SK-N-SH (cell line): ENCODE measurements around the gene KLHL41. TPM values are rescaled to one million over a fixed set of nuclear protein-coding genes. Genes with fewer than 3 reads are reported as not detected.

Experiments
- CTCF ChIA-PET: fragments of 300-600, 350-600 bp; formaldehyde crosslinking; extraction: SDS; loops from one replicate; lab custom pipeline; 2021; lab: Yijun Ruan, JAX
- POLR2A ChIA-PET: fragments of 350-600 bp; sonication (Branson Sonifier 250); formaldehyde crosslinking; extraction: SDS; loops from one replicate; lab custom pipeline; 2020; ENCODE audit warnings: antibody characterized with exemption, inconsistent platforms; lab: Yijun Ruan, JAX
- DNase-seq: peaks from one replicate; pipeline ENCODE4 v3.0.0; 2012
- H2AFZ ChIP-seq: fragments of 200-600 bp; sonication (generic); 2 replicates; pipeline ENCODE4 v1.8.1; 2016; ENCODE audit warnings: antibody characterized with exemption, mild to moderate bottlenecking, low read depth
- H3F3A ChIP-seq: fragments of 200-600 bp; sonication (generic); replicated peaks from 2 replicates; pipeline ENCODE3; 2016; ENCODE audit warnings: antibody characterized with exemption, mild to moderate bottlenecking; ENCODE audit not compliant: insufficient read depth
- H3K27ac ChIP-seq, 2 experiments: fragments of 200-500 bp in 1 of 2; fragments of 200-600 bp in 1 of 2; sonication (Bioruptor generic) in 1 of 2; sonication (generic), shearing (Covaris generic) in 1 of 2; 2 replicates each; pipeline versions ENCODE4 v1.5.1 to v1.6.1; 2014 to 2016; ENCODE audit warnings: low read depth in 2 of 2, inconsistent platforms in 1 of 2, low read length in 1 of 2, mild to moderate bottlenecking in 1 of 2, mixed read lengths in 1 of 2
- H3K27me3 ChIP-seq: fragments of 200-600 bp; sonication (generic), shearing (Covaris generic); 2 replicates; pipeline ENCODE4 v1.6.1; 2016; ENCODE audit warnings: mixed run types; ENCODE audit not compliant: insufficient read depth
- H3K36me3 ChIP-seq, 2 experiments: fragments of 200-500 bp in 1 of 2; fragments of 200-600 bp in 1 of 2; sonication (Bioruptor generic) in 1 of 2; sonication (generic) in 1 of 2; replicated peaks in 1 of 2; 2 replicates each; pipeline versions ENCODE3 to v1.5.1; 2014 to 2016; ENCODE audit warnings: low read length in 1 of 2, mild to moderate bottlenecking in 1 of 2; ENCODE audit not compliant: insufficient read depth in 2 of 2, control insufficient read depth in 1 of 2
- H3K4me1 ChIP-seq, 2 experiments: fragments of 200-500 bp in 1 of 2; fragments of 200-600 bp in 1 of 2; sonication (Bioruptor generic) in 1 of 2; sonication (generic), shearing (Covaris generic) in 1 of 2; 2 replicates each; pipeline versions ENCODE4 v1.5.1 to v1.6.1; 2014 to 2016; ENCODE audit warnings: low read depth in 1 of 2, low read length in 1 of 2, mixed run types in 1 of 2; ENCODE audit not compliant: insufficient read depth in 2 of 2, control insufficient read depth in 1 of 2
- H3K4me2 ChIP-seq: fragments of 200-600 bp; sonication (generic), shearing (Covaris generic); 2 replicates; pipeline ENCODE4 v1.6.1; 2017; ENCODE audit warnings: mixed run types
- H3K4me3 ChIP-seq, 2 experiments: fragments of 200-500 bp in 1 of 2; fragments of 200-600 bp in 1 of 2; sonication (Bioruptor generic) in 1 of 2; sonication (generic), shearing (Covaris generic) in 1 of 2; 2 replicates each; pipeline versions ENCODE4 v1.5.1 to v1.8.1; 2014 to 2016; ENCODE audit warnings: low read depth in 2 of 2, inconsistent platforms in 1 of 2, low read length in 1 of 2, mild to moderate bottlenecking in 1 of 2, mixed read lengths in 1 of 2, moderate library complexity in 1 of 2
- H3K79me2 ChIP-seq: fragments of 200-600 bp; sonication (generic); 2 replicates; pipeline ENCODE4 v1.8.1; 2017; ENCODE audit warnings: mild to moderate bottlenecking; ENCODE audit not compliant: insufficient read depth
- H3K9ac ChIP-seq: fragments of 200-600 bp; sonication (generic); 2 replicates; pipeline ENCODE4 v1.6.1; 2017; ENCODE audit warnings: mixed run types
- H3K9me2 ChIP-seq: fragments of 200-600 bp; sonication (generic); 2 replicates; pipeline ENCODE4 v1.6.1; 2017; ENCODE audit warnings: mixed run types
- H3K9me3 ChIP-seq: fragments of 200-600 bp; sonication (generic); 2 replicates; pipeline ENCODE4 v1.6.1; 2017; ENCODE audit warnings: mixed run types, mild to moderate bottlenecking, moderate library complexity
- H4K20me1 ChIP-seq: fragments of 200-600 bp; sonication (generic); 2 replicates; pipeline ENCODE4 v1.6.1; 2017; ENCODE audit warnings: mild to moderate bottlenecking, mixed run types; ENCODE audit not compliant: insufficient read depth
- CHD2 ChIP-seq: fragments of 150-350 bp; IDR thresholded peaks from 2 replicates; pipeline ENCODE4 v1.6.1; 2018; ENCODE audit warnings: low read length; ENCODE audit not compliant: partially characterized antibody
- ELF1 ChIP-seq: IDR thresholded peaks from 2 replicates; pipeline ENCODE4 v1.4.0; 2012
- EP300 ChIP-seq, 2 experiments: IDR thresholded peaks; 2 replicates each; pipeline versions ENCODE4 v1.4.0 to v1.6.1; 2012; ENCODE audit warnings: borderline replicate concordance in 1 of 2, low read depth in 1 of 2, low read length in 1 of 2
- FOSL2 ChIP-seq: IDR thresholded peaks from 2 replicates; pipeline ENCODE4 v1.4.0; 2012; ENCODE audit warnings: low read depth, mild to moderate bottlenecking, moderate library complexity, borderline replicate concordance
- FOXM1 ChIP-seq: IDR thresholded peaks from 2 replicates; pipeline ENCODE4 v1.4.0; 2012; ENCODE audit warnings: low read depth, mild to moderate bottlenecking
- GABPA ChIP-seq: IDR thresholded peaks from 2 replicates; pipeline ENCODE4 v1.4.0; 2012; ENCODE audit warnings: low read depth, mild to moderate bottlenecking
- JUND ChIP-seq: IDR thresholded peaks from 2 replicates; pipeline ENCODE4 v1.4.0; 2012
- NFIC ChIP-seq: IDR thresholded peaks from 2 replicates; pipeline ENCODE4 v1.4.0; 2012; ENCODE audit warnings: borderline replicate concordance
- NRF1 ChIP-seq: IDR thresholded peaks from 2 replicates; pipeline ENCODE4 v1.6.1; 2012; ENCODE audit warnings: low read depth, mild to moderate bottlenecking, low read length
- POLR2AphosphoS5 ChIP-seq: IDR thresholded peaks from 2 replicates; pipeline ENCODE4 v1.6.1; 2012; ENCODE audit warnings: low read depth, low read length
- RAD21 ChIP-seq: IDR thresholded peaks from 2 replicates; pipeline ENCODE4 v1.6.1; 2012; ENCODE audit warnings: mild to moderate bottlenecking, low read length
- RCOR1 ChIP-seq: fragments of 150-350 bp; IDR thresholded peaks from 2 replicates; pipeline ENCODE4 v1.6.1; 2017; ENCODE audit warnings: antibody characterized with exemption, low read length
- SIN3A ChIP-seq: IDR thresholded peaks from 2 replicates; pipeline ENCODE4 v1.6.1; 2012; ENCODE audit warnings: low read depth, mild to moderate bottlenecking, low read length, moderate library complexity, borderline replicate concordance
- SMC3 ChIP-seq: IDR thresholded peaks from 2 replicates; pipeline ENCODE4 v1.6.1; 2012; ENCODE audit warnings: low read depth, low read length, improper control_type of control experiment
- TAF1 ChIP-seq: IDR thresholded peaks from 2 replicates; pipeline ENCODE4 v1.6.1; 2012; ENCODE audit warnings: low read depth, mild to moderate bottlenecking, low read length, moderate library complexity, borderline replicate concordance
- TCF12 ChIP-seq: IDR thresholded peaks from 2 replicates; pipeline ENCODE4 v1.4.0; 2012
- TEAD4 ChIP-seq: IDR thresholded peaks from 2 replicates; pipeline ENCODE4 v1.4.0; 2012; ENCODE audit warnings: mild to moderate bottlenecking, borderline replicate concordance; ENCODE audit not compliant: insufficient read depth
- YY1 ChIP-seq: IDR thresholded peaks from 2 replicates; pipeline ENCODE4 v1.4.0; 2012; ENCODE audit warnings: low read depth, mild to moderate bottlenecking
- WGBS: methylation state at CpG from one replicate; pipeline ENCODE4 v1.1.6; 2017; ENCODE audit warnings: low lambda C conversion rate; 5-methylcytosine and 5-hydroxymethylcytosine counted together
- polyA plus RNA-seq, 3 experiments: library from polyadenylated mRNA; depleted of rRNA; stranded (reverse); fragments of >200 nt; gene quantifications; 2 replicates each; pipeline ENCODE4 v1.2.3, GENCODE V29; 2012
- TF ChIP-seq, protein P1 (sequence below): IDR thresholded peaks from 2 replicates; pipeline ENCODE4 v1.4.0; 2012; ENCODE audit warnings: low read depth, borderline replicate concordance
- TF ChIP-seq, protein P2 (sequence below): IDR thresholded peaks from 2 replicates; pipeline ENCODE4; 2012
- TF ChIP-seq, protein P3 (sequence below): fragments of 150-350 bp; IDR thresholded peaks from 2 replicates; pipeline ENCODE4 v1.6.1; 2016; ENCODE audit warnings: mild to moderate bottlenecking, low read depth, low read length
- TF ChIP-seq, protein P4 (sequence below): fragments of 150-350 bp; IDR thresholded peaks from 2 replicates; pipeline ENCODE4 v1.6.1; 2017; ENCODE audit warnings: antibody characterized with exemption, low read length, low read depth, borderline replicate concordance
- TF ChIP-seq, protein P5 (sequence below): IDR thresholded peaks from 2 replicates; pipeline ENCODE4 v1.4.0; 2012; ENCODE audit warnings: low read depth, borderline replicate concordance

Gene KLHL41
- polyA plus RNA-seq, 1 of the 3 experiments (the other 2 are of a cell fraction), result 0.26 TPM

DNA sequence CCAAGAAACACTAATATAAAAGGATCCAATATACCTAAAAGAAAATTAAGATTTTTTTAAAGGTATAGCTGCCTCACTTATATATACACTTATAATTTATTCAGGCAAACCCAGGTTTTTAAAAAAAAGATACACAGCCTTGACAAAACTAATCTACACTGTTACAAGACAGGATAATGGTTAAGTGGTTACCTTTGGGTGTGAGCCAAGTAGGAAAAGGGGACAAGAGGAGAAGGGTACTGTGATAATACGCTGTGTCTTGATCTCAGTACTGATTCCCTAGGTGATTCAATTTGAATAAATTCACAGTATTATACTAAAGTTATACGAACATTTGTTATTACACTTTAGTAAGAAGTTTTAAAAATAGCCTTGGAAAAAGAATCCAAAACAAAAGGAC is 30.6 kb downstream of the KLHL41 start:
- CTCF ChIA-PET, result no interaction called here

DNA sequence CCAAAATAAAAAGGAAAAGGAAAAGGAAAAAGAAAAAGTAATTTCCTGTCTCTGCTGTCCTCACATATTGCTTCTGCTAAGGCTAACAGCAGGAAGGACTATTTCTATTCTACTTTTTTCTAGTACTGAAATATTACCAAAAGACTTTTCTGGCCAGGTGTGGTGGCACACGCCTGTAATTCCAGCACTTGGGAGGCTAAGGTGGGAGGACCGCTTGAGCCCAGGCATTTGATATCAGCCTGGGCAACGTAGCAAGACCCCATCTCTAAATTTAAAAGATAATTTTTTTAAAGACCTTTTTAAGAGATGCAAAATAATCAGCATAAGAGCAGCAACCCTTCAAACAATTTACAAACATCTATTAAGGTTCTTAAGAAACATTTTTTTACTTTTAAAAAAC is 32.9 kb downstream of the KLHL41 start:
- WGBS, result 95% methylated on average over 3 of the region's 3 CpGs
- Histone ChIP-seq H3K27me3 (no peaks in the 10 kb centered on the region), H3K79me2 (no peaks in the 10 kb centered on the region), H3K9me2 (no peaks in the 10 kb centered on the region), H3K9me3 (no peaks in the 10 kb centered on the region), H3K27ac (no peak overlapping the region), H3K4me2 (no peak overlapping the region), H2AFZ (no peak overlapping the region)
- no peak for DNase-seq
- CTCF ChIA-PET, result no interaction called here
- TF ChIP-seq NFIC, result no peak
- TF ChIP-seq, protein P1, sequence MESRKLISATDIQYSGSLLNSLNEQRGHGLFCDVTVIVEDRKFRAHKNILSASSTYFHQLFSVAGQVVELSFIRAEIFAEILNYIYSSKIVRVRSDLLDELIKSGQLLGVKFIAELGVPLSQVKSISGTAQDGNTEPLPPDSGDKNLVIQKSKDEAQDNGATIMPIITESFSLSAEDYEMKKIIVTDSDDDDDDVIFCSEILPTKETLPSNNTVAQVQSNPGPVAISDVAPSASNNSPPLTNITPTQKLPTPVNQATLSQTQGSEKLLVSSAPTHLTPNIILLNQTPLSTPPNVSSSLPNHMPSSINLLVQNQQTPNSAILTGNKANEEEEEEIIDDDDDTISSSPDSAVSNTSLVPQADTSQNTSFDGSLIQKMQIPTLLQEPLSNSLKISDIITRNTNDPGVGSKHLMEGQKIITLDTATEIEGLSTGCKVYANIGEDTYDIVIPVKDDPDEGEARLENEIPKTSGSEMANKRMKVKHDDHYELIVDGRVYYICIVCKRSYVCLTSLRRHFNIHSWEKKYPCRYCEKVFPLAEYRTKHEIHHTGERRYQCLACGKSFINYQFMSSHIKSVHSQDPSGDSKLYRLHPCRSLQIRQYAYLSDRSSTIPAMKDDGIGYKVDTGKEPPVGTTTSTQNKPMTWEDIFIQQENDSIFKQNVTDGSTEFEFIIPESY, result no peak
- no peak for TF ChIP-seq CHD2
- TF ChIP-seq TEAD4, result no peak
- TF ChIP-seq NRF1, result no peak
- TF ChIP-seq SMC3, result no peak
- no peak for TF ChIP-seq POLR2AphosphoS5
- TF ChIP-seq EP300 (IDR thresholded peaks at IDR 0.05; ENCODE audit: borderline replicate concordance in 1 of 2, low read depth in 1 of 2, low read length in 1 of 2), result no peak
- no peak for TF ChIP-seq JUND
- TF ChIP-seq, all 33 proteins: peak for 0
- Histone ChIP-seq H3K4me3 (no peak overlapping the region), H3K4me1 (no peaks in the 10 kb centered on the region; a peak in 1 of 4 replicates), H3F3A (no peaks in the 10 kb centered on the region), H3K9ac (no peak overlapping the region), H3K36me3 (peaks cover 16 to 37% of the 10 kb centered on the region in 2 experiments), H4K20me1 (no peaks in the 10 kb centered on the region)
- POLR2A ChIA-PET, result no interaction called here

More for the DNA sequence above, 30.6 kb downstream of the KLHL41 start:
- Histone ChIP-seq H3K4me2 (no peak overlapping the region), H2AFZ (no peak overlapping the region), H3K27me3 (no peaks in the 10 kb centered on the region), H3K27ac (no peak overlapping the region), H3K4me1 (no peaks in the 10 kb centered on the region; a peak in 1 of 4 replicates), H3K9me3 (no peaks in the 10 kb centered on the region), H4K20me1 (no peaks in the 10 kb centered on the region), H3K9ac (no peak overlapping the region), H3F3A (no peaks in the 10 kb centered on the region), H3K36me3 (peaks cover 14 to 46% of the 10 kb centered on the region in 2 experiments), H3K79me2 (no peaks in the 10 kb centered on the region), H3K9me2 (no peaks in the 10 kb centered on the region), H3K4me3 (no peak overlapping the region)
- POLR2A ChIA-PET, result no interaction called here
- DNase-seq, result no peak
- no peak for TF ChIP-seq TCF12
- no peak for TF ChIP-seq ELF1
- TF ChIP-seq SMC3, result no peak
- TF ChIP-seq, protein P2, sequence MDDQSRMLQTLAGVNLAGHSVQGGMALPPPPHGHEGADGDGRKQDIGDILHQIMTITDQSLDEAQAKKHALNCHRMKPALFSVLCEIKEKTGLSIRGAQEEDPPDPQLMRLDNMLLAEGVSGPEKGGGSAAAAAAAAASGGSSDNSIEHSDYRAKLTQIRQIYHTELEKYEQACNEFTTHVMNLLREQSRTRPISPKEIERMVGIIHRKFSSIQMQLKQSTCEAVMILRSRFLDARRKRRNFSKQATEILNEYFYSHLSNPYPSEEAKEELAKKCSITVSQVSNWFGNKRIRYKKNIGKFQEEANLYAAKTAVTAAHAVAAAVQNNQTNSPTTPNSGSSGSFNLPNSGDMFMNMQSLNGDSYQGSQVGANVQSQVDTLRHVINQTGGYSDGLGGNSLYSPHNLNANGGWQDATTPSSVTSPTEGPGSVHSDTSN, result no peak
- TF ChIP-seq FOSL2, result no peak
- TF ChIP-seq, protein P3, sequence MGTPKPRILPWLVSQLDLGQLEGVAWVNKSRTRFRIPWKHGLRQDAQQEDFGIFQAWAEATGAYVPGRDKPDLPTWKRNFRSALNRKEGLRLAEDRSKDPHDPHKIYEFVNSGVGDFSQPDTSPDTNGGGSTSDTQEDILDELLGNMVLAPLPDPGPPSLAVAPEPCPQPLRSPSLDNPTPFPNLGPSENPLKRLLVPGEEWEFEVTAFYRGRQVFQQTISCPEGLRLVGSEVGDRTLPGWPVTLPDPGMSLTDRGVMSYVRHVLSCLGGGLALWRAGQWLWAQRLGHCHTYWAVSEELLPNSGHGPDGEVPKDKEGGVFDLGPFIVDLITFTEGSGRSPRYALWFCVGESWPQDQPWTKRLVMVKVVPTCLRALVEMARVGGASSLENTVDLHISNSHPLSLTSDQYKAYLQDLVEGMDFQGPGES, result no peak
- TF ChIP-seq, protein P4, sequence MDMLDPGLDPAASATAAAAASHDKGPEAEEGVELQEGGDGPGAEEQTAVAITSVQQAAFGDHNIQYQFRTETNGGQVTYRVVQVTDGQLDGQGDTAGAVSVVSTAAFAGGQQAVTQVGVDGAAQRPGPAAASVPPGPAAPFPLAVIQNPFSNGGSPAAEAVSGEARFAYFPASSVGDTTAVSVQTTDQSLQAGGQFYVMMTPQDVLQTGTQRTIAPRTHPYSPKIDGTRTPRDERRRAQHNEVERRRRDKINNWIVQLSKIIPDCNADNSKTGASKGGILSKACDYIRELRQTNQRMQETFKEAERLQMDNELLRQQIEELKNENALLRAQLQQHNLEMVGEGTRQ, result no peak
- TF ChIP-seq GABPA, result no peak
- TF ChIP-seq YY1, result no peak
- TF ChIP-seq NRF1, result no peak
- TF ChIP-seq SIN3A, result no peak
- no peak for TF ChIP-seq RAD21
- no peak for TF ChIP-seq RCOR1
- TF ChIP-seq, protein P5, sequence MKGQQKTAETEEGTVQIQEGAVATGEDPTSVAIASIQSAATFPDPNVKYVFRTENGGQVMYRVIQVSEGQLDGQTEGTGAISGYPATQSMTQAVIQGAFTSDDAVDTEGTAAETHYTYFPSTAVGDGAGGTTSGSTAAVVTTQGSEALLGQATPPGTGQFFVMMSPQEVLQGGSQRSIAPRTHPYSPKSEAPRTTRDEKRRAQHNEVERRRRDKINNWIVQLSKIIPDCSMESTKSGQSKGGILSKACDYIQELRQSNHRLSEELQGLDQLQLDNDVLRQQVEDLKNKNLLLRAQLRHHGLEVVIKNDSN, result no peak
- TF ChIP-seq TAF1, result no peak
- no peak for TF ChIP-seq FOXM1
- TF ChIP-seq CHD2, result no peak
- WGBS, result 88% methylated on average over 2 of the region's 2 CpGs
